HG03558 (cell line): ENCODE measurements around the gene LETM1.

ENCODE experiments used
- ATAC-seq: cut with Tn5 transposase; IDR thresholded peaks from one replicate; pipeline ENCODE4 v1.9.1; 2021; ENCODE audit warnings: moderate number of reproducible peaks; ENCODE audit not compliant: unreplicated experiment; ENCODE audit errors: extremely low read depth

The LETM1 gene

GRCh38 chr4:1784789-1785591 is 71.0 kb downstream of the LETM1 start:
- no peak for ATAC-seq

GRCh38 chr4:1784395-1784788 is 71.6 kb downstream of the LETM1 start:
- no peak for ATAC-seq

GRCh38 chr4:1783970-1784369 is 72.0 kb downstream of the LETM1 start:
- no peak for ATAC-seq

GRCh38 chr4:1783015-1783414 is 72.9 kb downstream of the LETM1 start:
- no peak for ATAC-seq

GRCh38 chr4:1780435-1780834 is 75.5 kb downstream of the LETM1 start:
- no peak for ATAC-seq

GRCh38 chr4:1779588-1780382 is 76.2 kb downstream of the LETM1 start:
- no peak for ATAC-seq

- ATAC-seq = no peak
Observed at GRCh38 chr4:1778642-1779392, 77.1 kb downstream of the LETM1 start.

- ATAC-seq = no peak
Observed at GRCh38 chr4:1777822-1778641, 77.9 kb downstream of the LETM1 start.

- no peak for ATAC-seq
Observed at GRCh38 chr4:1776521-1777161, 79.3 kb downstream of the LETM1 start.

GRCh38 chr4:1775731-1776500 is 80.0 kb downstream of the LETM1 start:
- ATAC-seq = no peak

GRCh38 chr4:1773754-1774153 is 82.2 kb downstream of the LETM1 start:
- ATAC-seq = no peak

- no peak for ATAC-seq
Observed at GRCh38 chr4:1772853-1773538, 83.0 kb downstream of the LETM1 start.

GRCh38 chr4:1771555-1772305 is 84.2 kb downstream of the LETM1 start:
- ATAC-seq = no peak

GRCh38 chr4:1770791-1771231 is 85.1 kb downstream of the LETM1 start:
- ATAC-seq = no peak

GRCh38 chr4:1770245-1770644 is 85.7 kb downstream of the LETM1 start:
- ATAC-seq = no peak

- no peak for ATAC-seq
Observed at GRCh38 chr4:1769692-1770091, 86.3 kb downstream of the LETM1 start.

GRCh38 chr4:1768367-1769034 is 87.5 kb downstream of the LETM1 start:
- no peak for ATAC-seq
